ENCODE measurements around the gene GGCX. TPM values are rescaled to one million over a fixed set of nuclear protein-coding genes. Genes with fewer than 3 reads are reported as not detected.

The GGCX gene
- total and polyA plus RNA-seq, 2 of the 13 experiments (the other 11 are each of a cell fraction or from before 2014, with no cell fraction given), result 72.5 to 103 TPM

DNA sequence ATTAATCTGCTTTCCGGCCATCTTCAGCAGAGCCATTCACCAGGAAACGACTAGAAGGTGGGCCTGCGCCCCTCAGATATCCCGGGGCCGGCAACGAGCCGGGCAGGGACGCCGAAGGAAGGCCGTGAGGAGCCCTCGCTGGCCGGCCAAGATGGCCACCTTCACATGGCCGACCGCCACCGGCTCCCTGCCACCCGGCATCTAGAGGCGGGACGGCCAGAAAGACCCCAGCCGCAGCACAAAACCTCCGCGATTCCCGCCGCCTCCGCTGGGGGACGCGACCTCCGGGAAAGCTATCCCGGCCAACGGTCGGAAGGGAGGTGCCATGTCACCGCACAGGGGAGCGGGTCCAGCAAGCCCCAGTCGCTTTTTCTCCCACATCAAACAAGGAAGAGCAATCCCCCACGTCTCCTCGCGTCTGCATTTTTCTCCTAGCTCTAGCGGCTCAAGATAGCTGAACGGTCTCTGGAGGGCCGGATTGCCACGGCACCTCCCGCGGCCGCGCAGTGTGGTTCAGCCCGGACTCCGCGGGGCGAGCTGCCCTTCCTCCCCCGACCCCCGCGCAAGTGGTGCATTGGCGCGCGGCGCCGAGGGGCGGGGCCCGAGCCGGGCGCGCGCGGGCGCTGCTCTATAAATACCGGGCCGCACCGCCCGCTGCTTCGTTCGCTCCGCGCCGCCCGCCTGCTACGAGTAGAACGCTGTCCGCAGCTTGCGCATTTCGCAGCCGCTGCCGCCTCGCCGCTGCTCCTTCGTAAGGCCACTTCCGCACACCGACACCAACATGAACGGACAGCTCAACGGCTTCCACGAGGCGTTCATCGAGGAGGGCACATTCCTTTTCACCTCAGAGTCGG is 22.6 kb downstream of the GGCX start, which contains the start of gene MAT2A (continued):
- TF ChIP-seq NFYC (CRISPR knock-in tag; IDR thresholded peaks at IDR 0.05), result peak; percentile 35
- no peak for TF ChIP-seq ZNF260 (CRISPR knock-in tag; IDR thresholded peaks at IDR 0.05; ENCODE audit: borderline replicate concordance, low read depth)
- peak; percentile 93; the same call in 1 of the 2 replicates for TF ChIP-seq TBP (CRISPR knock-in tag; IDR thresholded peaks at IDR 0.05)
- TF ChIP-seq, protein P1, sequence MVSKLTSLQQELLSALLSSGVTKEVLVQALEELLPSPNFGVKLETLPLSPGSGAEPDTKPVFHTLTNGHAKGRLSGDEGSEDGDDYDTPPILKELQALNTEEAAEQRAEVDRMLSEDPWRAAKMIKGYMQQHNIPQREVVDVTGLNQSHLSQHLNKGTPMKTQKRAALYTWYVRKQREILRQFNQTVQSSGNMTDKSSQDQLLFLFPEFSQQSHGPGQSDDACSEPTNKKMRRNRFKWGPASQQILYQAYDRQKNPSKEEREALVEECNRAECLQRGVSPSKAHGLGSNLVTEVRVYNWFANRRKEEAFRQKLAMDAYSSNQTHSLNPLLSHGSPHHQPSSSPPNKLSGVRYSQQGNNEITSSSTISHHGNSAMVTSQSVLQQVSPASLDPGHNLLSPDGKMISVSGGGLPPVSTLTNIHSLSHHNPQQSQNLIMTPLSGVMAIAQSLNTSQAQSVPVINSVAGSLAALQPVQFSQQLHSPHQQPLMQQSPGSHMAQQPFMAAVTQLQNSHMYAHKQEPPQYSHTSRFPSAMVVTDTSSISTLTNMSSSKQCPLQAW (CRISPR knock-in tag; IDR thresholded peaks at IDR 0.05), result peak; percentile 90
- TF ChIP-seq ASH2L (IDR thresholded peaks at IDR 0.05; ENCODE audit: insufficient read length, low read depth, low read length), result peak; percentile 71
- TF ChIP-seq, protein P2, sequence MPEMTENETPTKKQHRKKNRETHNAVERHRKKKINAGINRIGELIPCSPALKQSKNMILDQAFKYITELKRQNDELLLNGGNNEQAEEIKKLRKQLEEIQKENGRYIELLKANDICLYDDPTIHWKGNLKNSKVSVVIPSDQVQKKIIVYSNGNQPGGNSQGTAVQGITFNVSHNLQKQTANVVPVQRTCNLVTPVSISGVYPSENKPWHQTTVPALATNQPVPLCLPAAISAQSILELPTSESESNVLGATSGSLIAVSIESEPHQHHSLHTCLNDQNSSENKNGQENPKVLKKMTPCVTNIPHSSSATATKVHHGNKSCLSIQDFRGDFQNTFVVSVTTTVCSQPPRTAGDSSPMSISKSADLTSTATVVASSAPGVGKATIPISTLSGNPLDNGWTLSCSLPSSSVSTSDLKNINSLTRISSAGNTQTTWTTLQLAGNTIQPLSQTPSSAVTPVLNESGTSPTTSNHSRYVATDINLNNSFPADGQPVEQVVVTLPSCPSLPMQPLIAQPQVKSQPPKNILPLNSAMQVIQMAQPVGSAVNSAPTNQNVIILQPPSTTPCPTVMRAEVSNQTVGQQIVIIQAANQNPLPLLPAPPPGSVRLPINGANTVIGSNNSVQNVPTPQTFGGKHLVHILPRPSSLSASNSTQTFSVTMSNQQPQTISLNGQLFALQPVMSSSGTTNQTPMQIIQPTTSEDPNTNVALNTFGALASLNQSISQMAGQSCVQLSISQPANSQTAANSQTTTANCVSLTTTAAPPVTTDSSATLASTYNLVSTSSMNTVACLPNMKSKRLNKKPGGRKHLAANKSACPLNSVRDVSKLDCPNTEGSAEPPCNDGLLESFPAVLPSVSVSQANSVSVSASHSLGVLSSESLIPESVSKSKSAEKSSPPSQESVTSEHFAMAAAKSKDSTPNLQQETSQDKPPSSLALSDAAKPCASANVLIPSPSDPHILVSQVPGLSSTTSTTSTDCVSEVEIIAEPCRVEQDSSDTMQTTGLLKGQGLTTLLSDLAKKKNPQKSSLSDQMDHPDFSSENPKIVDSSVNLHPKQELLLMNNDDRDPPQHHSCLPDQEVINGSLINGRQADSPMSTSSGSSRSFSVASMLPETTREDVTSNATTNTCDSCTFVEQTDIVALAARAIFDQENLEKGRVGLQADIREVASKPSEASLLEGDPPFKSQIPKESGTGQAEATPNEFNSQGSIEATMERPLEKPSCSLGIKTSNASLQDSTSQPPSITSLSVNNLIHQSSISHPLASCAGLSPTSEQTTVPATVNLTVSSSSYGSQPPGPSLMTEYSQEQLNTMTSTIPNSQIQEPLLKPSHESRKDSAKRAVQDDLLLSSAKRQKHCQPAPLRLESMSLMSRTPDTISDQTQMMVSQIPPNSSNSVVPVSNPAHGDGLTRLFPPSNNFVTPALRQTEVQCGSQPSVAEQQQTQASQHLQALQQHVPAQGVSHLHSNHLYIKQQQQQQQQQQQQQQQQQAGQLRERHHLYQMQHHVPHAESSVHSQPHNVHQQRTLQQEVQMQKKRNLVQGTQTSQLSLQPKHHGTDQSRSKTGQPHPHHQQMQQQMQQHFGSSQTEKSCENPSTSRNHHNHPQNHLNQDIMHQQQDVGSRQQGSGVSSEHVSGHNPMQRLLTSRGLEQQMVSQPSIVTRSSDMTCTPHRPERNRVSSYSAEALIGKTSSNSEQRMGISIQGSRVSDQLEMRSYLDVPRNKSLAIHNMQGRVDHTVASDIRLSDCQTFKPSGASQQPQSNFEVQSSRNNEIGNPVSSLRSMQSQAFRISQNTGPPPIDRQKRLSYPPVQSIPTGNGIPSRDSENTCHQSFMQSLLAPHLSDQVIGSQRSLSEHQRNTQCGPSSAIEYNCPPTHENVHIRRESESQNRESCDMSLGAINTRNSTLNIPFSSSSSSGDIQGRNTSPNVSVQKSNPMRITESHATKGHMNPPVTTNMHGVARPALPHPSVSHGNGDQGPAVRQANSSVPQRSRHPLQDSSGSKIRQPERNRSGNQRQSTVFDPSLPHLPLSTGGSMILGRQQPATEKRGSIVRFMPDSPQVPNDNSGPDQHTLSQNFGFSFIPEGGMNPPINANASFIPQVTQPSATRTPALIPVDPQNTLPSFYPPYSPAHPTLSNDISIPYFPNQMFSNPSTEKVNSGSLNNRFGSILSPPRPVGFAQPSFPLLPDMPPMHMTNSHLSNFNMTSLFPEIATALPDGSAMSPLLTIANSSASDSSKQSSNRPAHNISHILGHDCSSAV (CRISPR knock-in tag; IDR thresholded peaks at IDR 0.05; ENCODE audit: borderline replicate concordance), result 0 out of 2 replicates have a peak, but pooled peaks have one; percentile 20
- TF ChIP-seq ZNF34 (CRISPR knock-in tag; IDR thresholded peaks at IDR 0.05; ENCODE audit: borderline replicate concordance), result peak; percentile 94
- TF ChIP-seq, protein P3, sequence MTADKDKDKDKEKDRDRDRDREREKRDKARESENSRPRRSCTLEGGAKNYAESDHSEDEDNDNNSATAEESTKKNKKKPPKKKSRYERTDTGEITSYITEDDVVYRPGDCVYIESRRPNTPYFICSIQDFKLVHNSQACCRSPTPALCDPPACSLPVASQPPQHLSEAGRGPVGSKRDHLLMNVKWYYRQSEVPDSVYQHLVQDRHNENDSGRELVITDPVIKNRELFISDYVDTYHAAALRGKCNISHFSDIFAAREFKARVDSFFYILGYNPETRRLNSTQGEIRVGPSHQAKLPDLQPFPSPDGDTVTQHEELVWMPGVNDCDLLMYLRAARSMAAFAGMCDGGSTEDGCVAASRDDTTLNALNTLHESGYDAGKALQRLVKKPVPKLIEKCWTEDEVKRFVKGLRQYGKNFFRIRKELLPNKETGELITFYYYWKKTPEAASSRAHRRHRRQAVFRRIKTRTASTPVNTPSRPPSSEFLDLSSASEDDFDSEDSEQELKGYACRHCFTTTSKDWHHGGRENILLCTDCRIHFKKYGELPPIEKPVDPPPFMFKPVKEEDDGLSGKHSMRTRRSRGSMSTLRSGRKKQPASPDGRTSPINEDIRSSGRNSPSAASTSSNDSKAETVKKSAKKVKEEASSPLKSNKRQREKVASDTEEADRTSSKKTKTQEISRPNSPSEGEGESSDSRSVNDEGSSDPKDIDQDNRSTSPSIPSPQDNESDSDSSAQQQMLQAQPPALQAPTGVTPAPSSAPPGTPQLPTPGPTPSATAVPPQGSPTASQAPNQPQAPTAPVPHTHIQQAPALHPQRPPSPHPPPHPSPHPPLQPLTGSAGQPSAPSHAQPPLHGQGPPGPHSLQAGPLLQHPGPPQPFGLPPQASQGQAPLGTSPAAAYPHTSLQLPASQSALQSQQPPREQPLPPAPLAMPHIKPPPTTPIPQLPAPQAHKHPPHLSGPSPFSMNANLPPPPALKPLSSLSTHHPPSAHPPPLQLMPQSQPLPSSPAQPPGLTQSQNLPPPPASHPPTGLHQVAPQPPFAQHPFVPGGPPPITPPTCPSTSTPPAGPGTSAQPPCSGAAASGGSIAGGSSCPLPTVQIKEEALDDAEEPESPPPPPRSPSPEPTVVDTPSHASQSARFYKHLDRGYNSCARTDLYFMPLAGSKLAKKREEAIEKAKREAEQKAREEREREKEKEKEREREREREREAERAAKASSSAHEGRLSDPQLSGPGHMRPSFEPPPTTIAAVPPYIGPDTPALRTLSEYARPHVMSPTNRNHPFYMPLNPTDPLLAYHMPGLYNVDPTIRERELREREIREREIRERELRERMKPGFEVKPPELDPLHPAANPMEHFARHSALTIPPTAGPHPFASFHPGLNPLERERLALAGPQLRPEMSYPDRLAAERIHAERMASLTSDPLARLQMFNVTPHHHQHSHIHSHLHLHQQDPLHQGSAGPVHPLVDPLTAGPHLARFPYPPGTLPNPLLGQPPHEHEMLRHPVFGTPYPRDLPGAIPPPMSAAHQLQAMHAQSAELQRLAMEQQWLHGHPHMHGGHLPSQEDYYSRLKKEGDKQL (CRISPR knock-in tag; IDR thresholded peaks at IDR 0.05; ENCODE audit: low read depth), result peak; percentile 74
- TF ChIP-seq, protein P4, sequence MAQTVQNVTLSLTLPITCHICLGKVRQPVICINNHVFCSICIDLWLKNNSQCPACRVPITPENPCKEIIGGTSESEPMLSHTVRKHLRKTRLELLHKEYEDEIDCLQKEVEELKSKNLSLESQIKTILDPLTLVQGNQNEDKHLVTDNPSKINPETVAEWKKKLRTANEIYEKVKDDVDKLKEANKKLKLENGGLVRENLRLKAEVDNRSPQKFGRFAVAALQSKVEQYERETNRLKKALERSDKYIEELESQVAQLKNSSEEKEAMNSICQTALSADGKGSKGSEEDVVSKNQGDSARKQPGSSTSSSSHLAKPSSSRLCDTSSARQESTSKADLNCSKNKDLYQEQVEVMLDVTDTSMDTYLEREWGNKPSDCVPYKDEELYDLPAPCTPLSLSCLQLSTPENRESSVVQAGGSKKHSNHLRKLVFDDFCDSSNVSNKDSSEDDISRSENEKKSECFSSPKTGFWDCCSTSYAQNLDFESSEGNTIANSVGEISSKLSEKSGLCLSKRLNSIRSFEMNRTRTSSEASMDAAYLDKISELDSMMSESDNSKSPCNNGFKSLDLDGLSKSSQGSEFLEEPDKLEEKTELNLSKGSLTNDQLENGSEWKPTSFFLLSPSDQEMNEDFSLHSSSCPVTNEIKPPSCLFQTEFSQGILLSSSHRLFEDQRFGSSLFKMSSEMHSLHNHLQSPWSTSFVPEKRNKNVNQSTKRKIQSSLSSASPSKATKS (CRISPR knock-in tag; IDR thresholded peaks at IDR 0.05), result peak; percentile 27; the same call in 1 of the 2 replicates

Measured in HepG2 (cell line).